Measurements from ENCODE around the gene TUBB2A. TPM values are rescaled to one million over a fixed set of nuclear protein-coding genes. Genes with fewer than 3 reads are reported as not detected.
"Not testable (repeated sequence)": the region's sequence is repeated elsewhere in the genome, so short reads cannot be mapped to it uniquely, and the experiment has no call there.

Gene TUBB2A
- total RNA-seq, 1 experiment from 2014 or later: 10.6 TPM

DNA sequence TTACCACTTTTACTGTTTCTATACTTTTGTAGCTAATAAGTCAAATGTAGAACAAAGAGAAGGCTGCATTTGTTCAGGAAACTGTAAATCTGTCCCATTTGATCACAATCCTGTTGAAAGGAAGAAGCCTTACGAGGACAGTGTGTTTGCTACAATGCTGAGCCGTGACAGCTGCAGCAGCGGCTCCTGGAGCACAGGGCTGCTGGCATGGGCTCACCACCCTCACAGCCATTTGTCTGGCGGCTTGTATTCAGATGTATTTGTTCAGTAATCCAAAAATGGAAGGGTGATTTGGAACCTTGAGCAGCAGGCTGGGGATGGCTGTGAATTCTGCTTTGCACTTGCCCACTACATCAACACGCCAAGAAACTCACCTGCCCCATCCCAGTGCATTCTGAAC is 5.7 kb downstream of the TUBB2A start:
- H3K27me3 ChIP-seq: no peaks in the 10 kb centered on the region
- H3K4me1 ChIP-seq: peaks cover 10% of the 10 kb centered on the region
- no peaks in the 10 kb centered on the region for H3K36me3 ChIP-seq
- H3K4me3 ChIP-seq: no peak overlapping the region
- DNase-seq: peak; percentile 60 to 75
- H3K9me3 ChIP-seq (replicated peaks): no peaks in the 10 kb centered on the region
- H3K27ac ChIP-seq: peak overlapping the region; percentile 46

DNA sequence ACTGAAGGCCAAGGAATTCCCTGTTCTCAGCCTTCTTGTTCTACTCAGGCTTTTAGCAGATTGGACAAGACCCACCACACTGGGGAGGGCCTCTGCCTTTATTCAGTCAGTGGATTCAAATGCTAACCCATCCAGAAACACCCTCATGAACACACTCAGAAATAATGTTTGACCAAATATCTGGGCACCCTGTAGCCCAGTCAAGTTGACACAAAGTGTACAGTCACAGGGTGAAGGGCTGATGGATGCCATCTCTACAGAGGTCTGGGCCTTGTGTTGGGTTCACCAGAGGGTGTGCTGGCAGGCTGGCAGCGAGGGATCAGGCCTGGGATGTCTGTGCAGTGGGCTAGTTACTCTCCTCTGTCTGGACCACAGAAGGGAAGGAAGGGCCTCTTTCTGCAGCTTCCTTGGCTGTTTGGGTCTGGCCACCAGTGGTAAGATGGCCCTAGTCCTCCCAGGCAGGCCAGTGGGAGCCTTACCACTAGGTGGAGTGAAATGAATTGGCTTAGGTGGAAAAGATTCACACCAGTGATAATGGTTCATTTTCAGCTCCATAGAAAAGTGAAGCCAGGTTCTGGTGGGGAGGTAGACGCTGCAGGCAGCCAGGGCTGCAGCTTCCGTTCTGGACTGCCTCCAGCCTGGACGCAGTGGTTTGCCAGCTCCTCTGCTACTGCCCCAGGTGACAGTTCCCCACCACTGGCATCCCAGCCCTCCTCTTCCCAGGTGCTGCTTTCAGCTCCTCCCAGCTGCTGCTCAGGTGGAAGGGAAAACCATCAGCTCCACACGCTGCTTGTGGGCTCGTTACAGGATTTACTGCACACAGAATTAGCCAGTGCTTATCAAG is 9.2 kb downstream of the TUBB2A start:
- DNase-seq: no peak
- peaks cover 10% of the 10 kb centered on the region for H3K4me1 ChIP-seq
- H3K4me3 ChIP-seq: no peak overlapping the region
- no peaks in the 10 kb centered on the region for H3K27me3 ChIP-seq
- no peak overlapping the region for H3K27ac ChIP-seq
- H3K36me3 ChIP-seq: no peaks in the 10 kb centered on the region
- no peaks in the 10 kb centered on the region for H3K9me3 ChIP-seq (replicated peaks)

DNA sequence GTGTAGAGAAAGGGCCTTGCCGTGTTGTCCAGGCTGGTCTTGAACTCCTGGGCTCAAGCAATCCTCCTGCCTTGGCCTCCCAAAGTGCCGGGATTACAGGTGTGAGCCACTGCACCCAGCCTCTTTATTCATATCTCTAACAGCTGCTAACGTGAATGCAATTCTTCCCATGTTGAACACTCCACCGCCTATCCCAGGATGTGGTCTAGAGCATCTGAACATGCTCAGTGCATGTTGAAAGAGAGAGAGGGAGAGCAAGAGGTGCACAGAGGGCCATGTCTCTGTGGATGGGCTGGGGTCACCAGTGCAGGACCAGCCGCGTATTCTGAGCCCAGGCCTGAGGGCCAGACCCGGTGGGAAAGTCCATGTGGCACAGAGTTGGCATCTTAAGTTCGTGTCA is 12.8 kb downstream of the TUBB2A start:
- Histone ChIP-seq H3K36me3 (no peaks in the 10 kb centered on the region), H3K4me1 (peaks cover under 1% of the 10 kb centered on the region; the same call in 1 of the 2 replicates), H3K27me3 (no peaks in the 10 kb centered on the region), H3K27ac (no peak overlapping the region), H3K9me3 (replicated peaks) (no peaks in the 10 kb centered on the region), H3K4me3 (no peak overlapping the region)
- DNase-seq: no peak

DNA sequence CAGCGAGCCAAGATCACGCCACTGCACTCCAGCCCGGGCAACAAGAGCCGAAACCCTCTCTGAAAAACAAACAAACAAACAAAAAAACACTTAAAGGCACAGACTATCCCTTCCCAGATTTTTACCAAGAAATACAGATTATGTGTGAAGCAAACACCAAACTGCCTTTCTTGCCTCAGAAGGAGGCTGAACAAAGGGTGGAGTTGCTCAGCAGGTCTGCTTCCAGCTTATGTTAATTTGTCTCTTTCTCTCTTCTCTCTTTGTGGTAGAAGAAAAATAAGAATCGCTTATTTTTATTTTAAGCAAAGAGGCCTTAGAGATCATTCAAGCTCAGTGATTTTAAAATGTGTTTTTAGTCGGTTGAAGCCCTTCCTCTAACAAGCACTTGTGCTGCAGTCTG is 14.2 kb downstream of the TUBB2A start:
- H3K27me3 ChIP-seq: no peaks in the 10 kb centered on the region
- H3K9me3 ChIP-seq (replicated peaks): no peaks in the 10 kb centered on the region
- no peak overlapping the region for H3K27ac ChIP-seq
- H3K4me1 ChIP-seq: peaks cover 10% of the 10 kb centered on the region; the same call in 1 of the 2 replicates
- no peak for DNase-seq
- H3K4me3 ChIP-seq: no peak overlapping the region
- H3K36me3 ChIP-seq: no peaks in the 10 kb centered on the region

DNA sequence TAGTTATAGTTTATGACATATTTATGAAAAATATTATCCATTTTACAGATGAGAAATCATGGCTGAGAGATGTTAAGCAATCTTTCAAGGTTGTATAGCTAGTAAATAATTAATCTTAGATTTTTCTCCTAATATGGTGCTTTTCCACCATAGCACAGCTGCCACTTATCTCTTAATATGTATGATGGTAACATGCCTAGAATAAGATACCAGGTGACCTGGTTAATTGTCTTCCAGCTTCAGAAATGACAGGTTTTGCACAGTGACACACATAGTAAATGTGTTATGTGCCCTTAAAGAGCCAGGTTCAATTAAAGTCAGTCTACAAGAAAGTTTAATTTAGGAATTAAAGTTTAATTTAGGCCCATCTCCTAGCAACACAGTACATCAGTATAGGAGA is 14.8 kb downstream of the TUBB2A start:
- no peak for DNase-seq
- H3K27me3 ChIP-seq: no peaks in the 10 kb centered on the region
- no peak overlapping the region for H3K4me3 ChIP-seq
- no peaks in the 10 kb centered on the region for H3K9me3 ChIP-seq (replicated peaks)
- H3K4me1 ChIP-seq: peaks cover 10% of the 10 kb centered on the region; the same call in 1 of the 2 replicates
- H3K36me3 ChIP-seq: no peaks in the 10 kb centered on the region
- no peak overlapping the region for H3K27ac ChIP-seq

DNA sequence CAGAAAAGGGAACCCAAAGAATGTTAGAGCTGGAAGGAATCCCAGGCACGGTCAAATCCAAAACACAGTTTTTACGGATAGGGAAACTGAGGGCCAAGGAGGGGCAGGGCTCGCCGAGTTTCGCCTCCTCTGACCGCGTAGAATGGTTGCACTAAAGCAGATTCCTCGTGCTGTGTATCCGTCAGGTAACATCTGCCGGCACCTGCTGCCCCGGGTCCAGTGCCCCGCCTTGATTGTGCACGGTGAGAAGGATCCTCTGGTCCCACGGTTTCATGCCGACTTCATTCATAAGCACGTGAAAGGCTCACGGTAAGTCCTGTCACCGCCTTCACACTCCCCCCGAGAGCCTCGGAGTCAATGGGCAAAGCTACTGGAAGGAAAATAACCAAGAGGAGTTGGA is 17.1 kb downstream of the TUBB2A start:
- H3K27me3 ChIP-seq: no peaks in the 10 kb centered on the region
- no peaks in the 10 kb centered on the region for H3K36me3 ChIP-seq
- H3K4me3 ChIP-seq: no peak overlapping the region
- no peak for DNase-seq
- H3K27ac ChIP-seq: no peak overlapping the region
- H3K4me1 ChIP-seq: peaks cover 10% of the 10 kb centered on the region; the same call in 1 of the 2 replicates
- H3K9me3 ChIP-seq (replicated peaks): no peaks in the 10 kb centered on the region

DNA sequence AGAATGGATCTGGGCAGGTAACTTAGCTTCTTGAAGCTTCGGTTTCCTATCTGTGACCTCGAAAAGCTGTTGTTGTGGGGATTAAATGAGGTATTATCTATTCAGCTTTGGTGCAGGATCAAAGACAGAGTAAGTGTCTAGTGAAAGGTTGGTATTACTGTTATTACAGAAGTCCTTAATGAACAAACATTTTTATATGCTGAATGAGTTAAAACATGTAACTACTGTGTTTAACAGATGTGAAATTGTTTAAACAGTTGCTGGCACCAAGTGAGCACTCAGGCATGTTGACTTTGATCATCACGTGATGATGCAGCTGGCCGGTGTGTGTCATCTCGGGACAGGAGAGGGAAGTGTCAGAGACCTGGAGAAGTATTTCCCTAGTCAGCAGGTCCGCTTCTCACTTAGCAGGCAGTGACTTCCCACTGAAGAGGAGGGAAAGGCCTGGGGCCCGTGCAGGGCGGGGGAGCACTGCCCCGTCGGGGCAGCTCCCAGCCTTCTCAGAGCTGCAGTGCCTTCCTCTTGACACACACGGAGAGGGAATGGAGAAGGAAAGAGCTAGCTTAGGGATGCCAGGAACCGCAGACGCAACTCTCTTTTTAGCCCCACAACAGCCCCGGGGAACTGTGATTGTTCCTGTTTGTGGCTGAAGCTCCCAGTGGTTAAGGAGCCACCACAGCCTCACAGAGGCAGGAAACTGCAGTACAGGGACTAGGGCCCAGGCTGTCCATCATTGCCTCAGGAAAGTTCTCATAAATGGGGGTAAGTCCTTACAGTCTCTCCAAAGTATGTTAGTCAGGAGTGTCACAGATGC is 18.0 kb downstream of the TUBB2A start:
- no peaks in the 10 kb centered on the region for H3K36me3 ChIP-seq
- H3K4me1 ChIP-seq: peaks cover 10% of the 10 kb centered on the region; the same call in 1 of the 2 replicates
- H3K9me3 ChIP-seq (replicated peaks): no peaks in the 10 kb centered on the region
- no peak overlapping the region for H3K27ac ChIP-seq
- no peaks in the 10 kb centered on the region for H3K27me3 ChIP-seq
- DNase-seq: peak; percentile 56 to 58
- no peak overlapping the region for H3K4me3 ChIP-seq

DNA sequence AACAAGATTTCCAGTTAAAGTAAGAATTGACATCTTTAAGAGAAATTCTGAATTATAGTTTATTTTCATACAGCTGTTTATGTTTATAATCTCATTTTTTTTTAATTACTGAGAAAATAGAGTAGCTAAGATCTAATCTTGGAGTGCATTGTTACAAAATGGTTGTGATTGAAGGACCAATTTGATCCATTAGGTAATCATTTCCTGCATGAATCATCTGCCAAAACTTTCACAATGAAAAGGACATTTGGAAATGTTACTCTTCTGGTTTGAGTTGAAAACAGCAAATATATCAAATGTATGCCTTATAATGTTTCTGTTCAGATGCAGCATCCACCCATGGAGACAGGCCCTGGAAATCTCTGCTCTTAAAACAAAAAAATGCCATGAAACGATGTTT is 19.0 kb downstream of the TUBB2A start:
- Histone ChIP-seq H3K27ac (no peak overlapping the region), H3K36me3 (no peaks in the 10 kb centered on the region), H3K4me3 (no peak overlapping the region), H3K4me1 (peaks cover 10% of the 10 kb centered on the region; the same call in 1 of the 2 replicates), H3K27me3 (no peaks in the 10 kb centered on the region), H3K9me3 (replicated peaks) (no peaks in the 10 kb centered on the region)
- no peak for DNase-seq

DNA sequence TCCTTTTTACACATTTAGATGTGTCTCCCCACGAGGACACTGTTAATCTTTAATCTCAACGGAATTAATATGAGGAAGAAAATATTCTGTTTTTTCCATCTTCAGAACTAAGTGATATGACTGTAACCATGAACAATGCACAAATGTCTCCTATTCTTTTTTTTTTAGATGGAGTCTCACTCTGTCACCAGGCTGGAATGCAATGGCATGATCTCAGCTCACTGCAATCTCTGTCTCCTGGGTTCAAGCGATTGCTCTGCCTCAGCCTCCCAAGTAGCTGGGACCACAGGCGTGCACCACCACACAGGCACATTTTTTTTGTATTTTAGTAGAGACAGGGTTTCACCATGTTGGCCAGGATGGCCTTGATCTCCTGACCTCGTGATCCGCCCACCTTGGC is 19.5 kb downstream of the TUBB2A start:
- H3K27ac ChIP-seq; H3K36me3 ChIP-seq; H3K9me3 ChIP-seq (replicated peaks); H3K4me3 ChIP-seq; H3K4me1 ChIP-seq; DNase-seq; H3K27me3 ChIP-seq: not testable (repeated sequence)

DNA sequence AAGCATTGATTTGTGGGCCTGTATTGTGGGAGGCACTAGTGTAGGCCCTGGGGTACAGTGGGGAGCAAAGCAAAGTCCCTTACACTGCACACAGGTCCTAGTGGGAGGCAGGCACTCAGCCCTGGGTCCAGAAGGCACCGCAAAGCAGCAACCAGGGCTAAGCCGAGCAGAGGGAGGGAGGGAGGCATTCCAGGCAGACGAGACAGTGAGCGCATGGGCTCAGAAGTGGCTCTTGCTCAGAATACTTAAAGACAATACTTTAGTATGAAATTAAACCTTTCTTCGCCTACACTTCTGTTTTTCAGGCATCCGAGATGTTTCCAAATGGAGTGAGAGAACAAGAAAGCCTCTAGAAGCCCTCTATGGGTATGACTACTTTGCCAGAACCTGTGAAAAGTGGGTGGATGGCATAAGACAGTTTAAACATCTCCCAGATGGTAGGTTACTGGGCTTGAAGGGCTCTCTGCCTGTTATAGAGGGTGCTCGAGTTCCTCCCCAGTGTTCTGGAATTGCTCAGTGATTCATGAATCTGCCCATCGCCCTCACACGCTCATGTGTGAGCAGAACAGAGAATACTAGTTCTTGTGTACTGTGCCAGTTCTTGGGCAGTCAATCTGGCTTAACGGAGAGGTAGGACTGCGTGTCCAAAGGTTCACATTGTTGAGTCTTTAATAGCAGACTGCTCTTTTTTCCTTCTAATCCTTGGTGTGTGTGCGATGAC is 20.1 kb downstream of the TUBB2A start:
- Histone ChIP-seq H3K4me3 (no peak overlapping the region), H3K36me3 (no peaks in the 10 kb centered on the region), H3K9me3 (replicated peaks) (no peaks in the 10 kb centered on the region), H3K27me3 (no peaks in the 10 kb centered on the region), H3K27ac (no peak overlapping the region), H3K4me1 (peaks cover 10% of the 10 kb centered on the region; the same call in 1 of the 2 replicates)
- no peak for DNase-seq

DNA sequence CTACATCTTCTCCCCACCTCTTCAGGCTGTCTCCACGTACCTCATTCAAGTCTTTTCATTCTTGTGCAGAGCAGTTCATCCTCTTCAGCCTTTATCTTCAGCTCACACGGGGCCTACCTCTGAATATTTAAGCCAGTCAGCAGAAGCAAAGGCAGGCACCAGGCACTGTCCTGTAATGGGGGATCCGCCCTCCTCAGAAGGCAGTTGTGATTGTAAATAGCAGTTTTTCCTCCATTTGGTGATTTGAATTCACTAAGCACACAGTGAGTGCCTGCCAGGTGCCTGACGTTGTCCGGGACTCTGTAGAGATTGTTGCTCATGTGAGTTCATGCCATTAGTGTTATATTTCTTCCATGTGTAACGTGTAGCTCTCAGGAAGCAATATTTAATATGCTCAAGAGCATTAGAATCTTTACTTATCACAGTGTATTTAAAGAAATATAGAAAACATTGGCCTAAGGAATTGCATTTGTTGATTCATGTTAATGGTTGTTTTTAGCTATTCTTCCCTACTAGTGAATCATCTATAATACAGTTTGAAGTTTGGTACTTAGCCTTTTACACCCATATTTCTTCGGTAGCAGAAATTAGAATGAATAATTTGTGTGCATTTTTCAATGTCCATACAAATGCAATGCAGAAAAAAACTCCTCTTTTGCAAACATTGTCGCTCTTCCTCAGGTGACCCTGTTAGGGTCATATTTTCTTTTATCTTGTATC is 20.9 kb downstream of the TUBB2A start:
- H3K9me3 ChIP-seq (replicated peaks): no peaks in the 10 kb centered on the region
- no peaks in the 10 kb centered on the region for H3K36me3 ChIP-seq
- H3K4me1 ChIP-seq: peaks cover 10% of the 10 kb centered on the region; the same call in 1 of the 2 replicates
- no peak overlapping the region for H3K4me3 ChIP-seq
- no peak overlapping the region for H3K27ac ChIP-seq
- H3K27me3 ChIP-seq: no peaks in the 10 kb centered on the region
- DNase-seq: no peak

DNA sequence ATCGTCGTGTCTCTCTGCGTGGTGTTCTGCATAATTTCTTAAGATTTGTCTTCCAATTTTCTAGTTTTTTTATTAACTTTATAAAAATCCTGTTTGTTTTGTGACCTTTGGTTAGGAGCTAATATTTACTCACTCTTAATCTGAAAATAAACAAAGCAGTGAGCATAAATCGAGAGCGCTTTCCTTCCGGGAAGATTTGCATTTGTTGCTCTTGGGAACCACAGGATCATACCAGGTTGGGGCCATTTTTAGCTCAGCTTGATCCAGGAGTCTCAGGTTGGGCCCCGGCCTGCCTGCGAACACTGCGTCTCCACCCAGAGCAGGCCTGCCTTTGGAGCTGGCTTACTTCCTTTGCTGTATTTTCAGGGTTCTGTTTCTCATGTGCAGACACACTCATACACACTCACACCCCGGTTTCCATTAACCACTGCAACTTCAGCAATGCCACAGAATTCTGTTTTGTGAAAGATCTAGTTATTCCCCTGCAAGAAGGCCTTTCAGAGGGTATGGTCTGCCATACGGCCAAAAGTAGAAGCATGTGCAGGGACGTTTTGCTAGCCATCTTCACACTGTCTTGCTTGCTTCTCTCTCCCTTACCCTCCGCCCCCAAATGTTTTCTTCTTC is 21.6 kb downstream of the TUBB2A start:
- Histone ChIP-seq H3K4me3 (no peak overlapping the region), H3K27me3 (no peaks in the 10 kb centered on the region), H3K4me1 (peaks cover 10% of the 10 kb centered on the region; the same call in 1 of the 2 replicates), H3K9me3 (replicated peaks) (no peaks in the 10 kb centered on the region), H3K27ac (no peak overlapping the region), H3K36me3 (no peaks in the 10 kb centered on the region)
- DNase-seq: no peak

DNA sequence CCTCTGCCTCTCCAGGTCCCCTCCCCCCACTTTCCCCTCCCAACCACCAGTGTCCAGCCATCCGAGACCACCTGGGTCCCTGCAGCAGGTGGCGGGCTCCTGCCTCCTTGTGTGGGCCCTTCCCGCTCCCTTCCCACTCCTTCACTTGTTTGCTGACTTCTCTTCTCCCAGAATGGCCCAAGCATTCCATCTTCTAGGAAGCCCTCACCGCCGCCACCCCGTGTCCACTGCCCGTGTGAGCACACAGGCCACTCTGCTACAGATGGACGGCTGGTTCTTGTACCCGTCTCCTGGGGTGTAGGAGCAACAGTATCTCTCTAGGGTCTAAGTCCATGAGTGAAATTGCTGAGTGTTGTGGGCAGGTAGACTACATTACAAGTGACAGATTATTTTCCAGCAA is 23.8 kb downstream of the TUBB2A start:
- Histone ChIP-seq H3K36me3 (no peaks in the 10 kb centered on the region), H3K27me3 (no peaks in the 10 kb centered on the region), H3K9me3 (replicated peaks) (no peaks in the 10 kb centered on the region), H3K4me3 (no peak overlapping the region), H3K27ac (no peak overlapping the region), H3K4me1 (0 out of 2 replicates have a peak, but pooled peaks cover under 1% of the 10 kb centered on the region)
- DNase-seq: no peak

DNA sequence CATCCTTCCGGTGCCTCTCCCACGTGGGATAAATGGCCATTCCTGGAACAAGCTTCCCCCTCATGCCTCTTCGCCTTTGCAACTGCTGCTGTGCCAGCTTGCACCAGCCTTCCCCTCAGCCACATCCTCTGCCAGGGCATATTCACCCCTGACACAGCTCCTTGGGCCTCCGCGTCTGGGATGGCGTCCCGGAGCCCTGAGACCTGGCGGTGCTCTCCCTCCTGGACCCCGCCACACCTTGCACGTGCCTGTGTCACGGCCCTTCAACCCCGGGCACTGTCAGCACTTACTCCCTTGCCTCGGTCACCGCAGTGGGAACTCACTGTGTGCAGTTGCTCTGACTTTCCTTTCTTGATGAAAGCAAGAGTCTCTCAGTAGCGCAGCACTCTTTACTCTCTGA is 25.6 kb downstream of the TUBB2A start:
- H3K4me1 ChIP-seq: no peaks in the 10 kb centered on the region
- no peak for DNase-seq
- no peaks in the 10 kb centered on the region for H3K27me3 ChIP-seq
- no peaks in the 10 kb centered on the region for H3K36me3 ChIP-seq
- H3K4me3 ChIP-seq: no peak overlapping the region
- no peaks in the 10 kb centered on the region for H3K9me3 ChIP-seq (replicated peaks)
- no peak overlapping the region for H3K27ac ChIP-seq
